ENCODE results near the gene IFITM1.
"Not testable (repeated sequence)": the region's sequence is repeated elsewhere in the genome, so short reads cannot be mapped to it uniquely, and the experiment has no call there.

The IFITM1 gene

DNA sequence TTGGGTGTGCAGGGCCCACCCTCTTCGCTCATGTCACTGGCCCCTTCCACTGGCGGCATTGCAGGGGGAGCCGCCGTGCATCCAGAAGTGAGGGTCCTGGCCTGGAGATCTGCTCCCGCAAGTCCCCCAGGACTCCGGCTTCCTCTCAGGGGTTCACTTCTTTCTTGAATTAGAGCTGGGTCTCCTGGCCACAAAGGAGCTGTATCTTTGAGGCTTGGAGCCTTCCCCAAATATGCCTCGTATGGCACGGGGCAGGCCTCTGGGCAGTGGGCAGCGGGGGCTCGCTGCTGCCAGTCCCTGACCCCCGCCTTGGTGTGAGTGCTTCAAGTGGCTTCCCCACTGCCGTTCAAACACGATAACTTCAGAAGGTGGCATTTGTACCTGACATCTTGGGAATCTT is 14.2 kb downstream of the IFITM1 start:
- DNase-seq, result no peak

DNA sequence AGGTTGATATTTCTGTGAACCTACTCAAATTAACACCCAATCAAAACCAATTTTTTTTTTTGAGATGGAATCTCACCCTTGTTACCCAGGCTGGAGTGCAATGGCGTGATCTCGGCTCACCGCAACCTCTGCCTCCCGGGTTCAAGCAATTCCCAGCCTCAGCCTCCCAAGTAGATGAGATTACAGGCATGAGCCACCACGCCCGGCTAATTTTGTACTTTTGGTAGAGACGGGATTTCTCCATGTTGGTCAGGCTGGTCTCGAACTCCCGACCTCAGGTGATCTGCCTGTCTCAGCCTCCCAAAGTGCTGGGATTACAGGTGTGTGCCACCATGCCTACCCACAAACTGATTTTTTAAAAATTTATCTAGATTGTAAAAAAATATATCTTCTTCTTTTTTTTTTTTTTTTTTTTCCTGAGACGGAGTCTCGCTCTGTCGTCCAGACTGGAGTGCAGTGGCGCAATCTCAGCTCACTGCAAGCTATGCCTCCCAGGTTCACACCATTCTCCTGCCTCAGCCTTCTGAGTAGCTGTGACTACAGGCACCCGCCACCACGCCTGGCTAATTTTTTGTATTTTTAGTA is 14.8 kb downstream of the IFITM1 start:
- DNase-seq, result not testable (repeated sequence)

DNA sequence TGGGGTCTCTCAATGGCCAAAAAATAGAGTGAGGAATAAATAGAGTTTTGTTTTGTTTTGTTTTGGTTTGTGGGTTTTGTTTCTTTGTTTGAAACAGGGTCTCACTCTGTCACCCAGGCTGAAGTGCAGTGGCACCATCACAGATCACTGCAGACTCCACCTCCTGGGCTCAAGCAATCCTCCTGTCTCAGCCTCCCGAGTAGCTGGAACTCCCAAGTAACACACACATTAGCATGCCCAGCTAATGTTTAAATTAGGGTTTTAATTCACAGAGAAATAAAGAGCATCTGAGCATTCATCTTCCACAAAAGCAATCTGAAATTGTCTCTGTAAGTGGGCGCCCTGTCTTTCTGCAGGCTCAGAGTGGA is 16.0 kb downstream of the IFITM1 start:
- no peak for DNase-seq

DNA sequence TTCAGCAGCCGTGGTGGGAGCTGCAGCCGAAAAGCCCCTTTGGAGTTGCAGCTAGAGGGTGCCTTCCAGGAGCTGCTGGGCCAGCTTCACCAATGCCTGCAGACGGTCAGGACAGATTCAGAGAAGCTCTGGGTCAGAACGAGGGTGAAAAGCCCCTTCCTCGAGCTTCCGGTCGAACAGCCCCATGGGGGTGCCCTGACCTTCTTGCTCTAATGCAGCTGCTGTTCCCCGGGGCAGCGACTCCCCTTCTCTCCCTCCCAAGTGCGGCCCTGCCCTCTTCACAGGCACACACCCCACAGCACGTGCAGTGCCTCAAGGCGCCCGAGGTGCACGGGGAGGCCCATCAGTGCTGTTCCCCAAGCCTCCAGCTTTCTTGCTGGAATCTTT is 16.5 kb downstream of the IFITM1 start:
- DNase-seq, result no peak

DNA sequence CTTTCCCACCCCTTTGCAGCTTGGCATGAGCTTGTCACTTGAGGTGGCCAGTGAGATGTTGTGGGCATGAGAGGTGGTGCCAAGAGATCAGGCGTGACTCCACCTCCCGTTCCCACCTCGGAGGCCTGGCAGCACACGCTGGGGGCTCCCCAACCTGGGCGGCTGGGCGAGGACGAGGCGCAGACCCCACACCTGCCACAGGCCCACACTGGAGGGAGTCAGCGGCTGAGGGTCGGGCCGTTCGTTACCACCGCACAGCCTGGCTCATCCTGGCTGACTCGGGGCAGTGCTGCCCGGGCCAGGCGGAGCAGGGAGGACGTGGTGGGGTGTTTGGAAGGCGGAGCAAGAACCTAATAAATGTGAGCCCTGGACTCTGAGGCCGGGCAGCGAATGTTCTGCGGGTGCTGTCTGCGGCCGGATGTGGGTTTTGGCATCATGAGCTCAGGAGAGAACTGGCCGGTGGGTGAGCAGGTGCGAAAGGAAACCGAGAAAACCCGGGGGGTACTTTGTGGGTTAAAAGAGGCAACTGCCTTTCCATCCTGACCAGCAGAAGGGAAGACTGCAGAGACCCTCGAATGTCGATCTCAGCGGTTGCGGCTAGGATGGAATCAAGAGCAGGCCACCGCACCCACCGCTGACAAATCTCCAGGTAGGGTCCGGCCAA is 17.0 kb downstream of the IFITM1 start:
- DNase-seq, result no peak

DNA sequence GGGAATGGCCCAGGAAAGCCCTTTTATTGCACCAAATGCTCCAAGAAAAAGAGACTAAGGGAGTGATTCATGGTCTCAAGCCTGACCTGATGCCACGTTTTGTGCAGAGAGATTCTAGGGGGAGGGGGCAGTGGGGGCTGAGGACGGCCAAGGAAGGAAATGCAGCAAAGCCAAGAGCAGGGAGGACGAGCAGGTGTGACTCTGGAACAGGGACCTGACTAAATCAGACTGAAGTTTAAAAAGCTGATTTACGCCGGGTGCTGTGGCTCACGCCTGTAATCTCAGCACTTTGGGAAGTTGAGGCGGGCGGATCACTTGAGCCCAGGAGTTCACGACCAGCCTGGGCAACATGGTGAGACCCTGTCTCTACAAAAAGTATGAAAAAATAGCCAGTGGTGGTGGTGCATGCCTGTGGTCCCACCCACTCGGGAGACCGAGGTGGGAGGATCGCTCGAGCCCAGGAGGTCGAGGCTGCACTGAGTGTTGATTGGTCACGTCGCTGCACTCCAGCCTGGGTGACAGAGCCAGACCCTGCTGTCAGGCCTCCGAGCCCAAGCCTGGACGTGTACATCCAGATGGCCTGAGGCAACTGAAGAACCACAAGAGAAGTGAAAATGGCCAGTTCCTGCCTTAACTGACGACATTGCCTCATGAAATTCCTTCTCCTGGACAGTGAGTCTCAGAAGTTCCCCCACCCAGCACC is 17.7 kb downstream of the IFITM1 start:
- DNase-seq, result no peak

DNA sequence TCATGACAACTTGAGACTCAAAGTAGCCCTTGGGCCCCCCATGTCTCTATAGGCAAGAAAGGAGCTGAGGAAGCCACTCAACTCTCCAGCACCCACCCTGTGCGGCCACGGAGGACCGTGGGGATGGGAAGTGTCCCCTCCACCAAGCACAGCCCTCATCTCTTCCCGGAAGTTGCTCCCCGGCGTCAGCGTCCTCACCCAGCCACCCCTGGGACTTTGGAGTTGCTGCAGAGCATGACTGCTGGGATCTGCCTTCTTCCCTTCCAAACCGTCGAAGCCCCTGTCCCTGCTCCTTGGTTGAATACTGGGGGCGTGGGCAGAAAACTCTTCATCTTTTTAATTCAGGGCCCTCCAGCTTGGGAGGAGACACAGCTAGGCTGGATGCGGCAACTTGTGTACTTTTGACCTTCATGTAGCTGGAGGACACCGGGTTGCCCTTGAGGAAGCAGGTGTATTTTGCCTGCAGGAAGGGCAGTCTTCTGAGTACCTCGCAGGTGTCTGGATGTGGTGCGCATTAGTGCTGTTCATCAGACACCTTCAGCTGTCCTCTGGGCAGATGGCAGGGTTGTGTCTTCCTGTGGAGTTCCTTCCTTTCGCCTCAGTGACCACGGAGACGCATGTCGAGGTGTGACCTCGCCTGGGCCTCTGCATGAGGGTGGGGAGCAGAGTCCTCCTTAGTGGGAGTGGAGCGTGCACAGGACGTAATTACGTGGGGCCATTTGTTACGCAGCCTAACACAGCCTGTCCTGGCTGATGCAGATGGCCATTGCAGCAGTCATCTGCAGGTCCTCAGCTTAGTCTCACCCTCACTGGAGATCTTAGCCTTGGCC is 19.0 kb downstream of the IFITM1 start:
- DNase-seq, result no peak

DNA sequence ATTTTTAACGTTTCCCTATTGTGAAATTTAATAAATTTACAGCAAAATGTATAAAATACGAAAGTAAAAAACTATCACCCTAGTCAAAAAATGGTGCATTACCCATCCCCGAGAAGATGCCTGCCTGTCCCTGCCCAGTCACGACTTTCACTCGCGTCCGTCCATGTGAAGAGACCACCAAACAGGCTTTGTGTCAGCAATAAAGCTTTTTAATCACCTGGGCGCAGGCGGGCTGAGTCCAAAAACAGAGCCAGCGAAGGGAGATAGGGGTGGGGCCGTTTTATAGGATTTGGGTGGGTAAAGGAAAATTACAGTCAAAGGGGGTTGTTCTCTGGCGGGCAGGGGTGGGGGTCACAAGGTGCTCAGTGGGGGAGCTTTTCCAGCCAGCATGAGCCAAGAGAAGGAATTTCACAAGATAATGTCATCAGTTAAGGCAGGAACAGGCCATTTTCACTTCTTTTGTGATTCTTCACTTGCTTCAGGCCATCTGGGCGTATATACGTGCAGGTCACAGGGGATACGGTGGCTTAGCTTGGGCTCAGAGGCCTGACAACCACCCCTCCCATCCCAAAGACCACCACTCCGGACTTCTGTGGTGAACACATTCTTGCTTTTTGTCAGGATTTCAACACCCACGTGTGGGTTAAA is 19.9 kb downstream of the IFITM1 start:
- not testable (repeated sequence) for DNase-seq

DNA sequence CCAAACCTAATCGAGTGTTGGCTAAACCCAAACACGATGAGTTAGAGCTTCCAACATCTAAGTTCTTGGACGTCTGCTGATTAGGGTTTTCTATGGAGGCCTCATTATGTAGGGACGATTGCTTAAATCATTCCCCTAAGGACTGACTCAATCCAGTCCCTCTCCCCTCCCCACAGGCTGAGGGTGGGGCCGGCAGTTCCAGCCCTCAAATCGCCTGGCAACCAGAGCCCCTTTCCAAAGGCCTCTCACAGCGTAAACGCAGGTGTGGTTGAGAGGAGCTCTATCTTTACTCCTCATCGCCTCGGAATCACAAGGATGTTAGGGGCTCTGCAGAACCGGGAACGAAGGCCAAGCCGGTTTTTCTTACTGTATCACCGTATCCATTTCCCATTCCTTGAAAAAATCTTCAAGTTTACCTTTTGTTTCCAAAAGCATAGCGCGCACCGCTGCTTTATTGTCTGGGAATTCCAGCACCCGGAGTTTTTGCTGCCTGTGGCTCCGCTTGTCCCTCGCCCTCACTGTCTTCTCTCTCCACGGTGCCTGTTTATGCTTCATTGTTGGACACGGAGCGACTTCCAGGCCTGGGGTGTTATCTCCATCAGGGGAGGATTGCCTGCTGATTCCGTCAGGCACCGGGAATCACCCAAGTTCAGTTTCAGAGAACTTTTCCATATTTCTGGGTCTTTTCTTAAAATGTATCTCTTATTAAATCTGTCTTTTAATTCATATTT is 20.6 kb downstream of the IFITM1 start:
- DNase-seq, result no peak

DNA sequence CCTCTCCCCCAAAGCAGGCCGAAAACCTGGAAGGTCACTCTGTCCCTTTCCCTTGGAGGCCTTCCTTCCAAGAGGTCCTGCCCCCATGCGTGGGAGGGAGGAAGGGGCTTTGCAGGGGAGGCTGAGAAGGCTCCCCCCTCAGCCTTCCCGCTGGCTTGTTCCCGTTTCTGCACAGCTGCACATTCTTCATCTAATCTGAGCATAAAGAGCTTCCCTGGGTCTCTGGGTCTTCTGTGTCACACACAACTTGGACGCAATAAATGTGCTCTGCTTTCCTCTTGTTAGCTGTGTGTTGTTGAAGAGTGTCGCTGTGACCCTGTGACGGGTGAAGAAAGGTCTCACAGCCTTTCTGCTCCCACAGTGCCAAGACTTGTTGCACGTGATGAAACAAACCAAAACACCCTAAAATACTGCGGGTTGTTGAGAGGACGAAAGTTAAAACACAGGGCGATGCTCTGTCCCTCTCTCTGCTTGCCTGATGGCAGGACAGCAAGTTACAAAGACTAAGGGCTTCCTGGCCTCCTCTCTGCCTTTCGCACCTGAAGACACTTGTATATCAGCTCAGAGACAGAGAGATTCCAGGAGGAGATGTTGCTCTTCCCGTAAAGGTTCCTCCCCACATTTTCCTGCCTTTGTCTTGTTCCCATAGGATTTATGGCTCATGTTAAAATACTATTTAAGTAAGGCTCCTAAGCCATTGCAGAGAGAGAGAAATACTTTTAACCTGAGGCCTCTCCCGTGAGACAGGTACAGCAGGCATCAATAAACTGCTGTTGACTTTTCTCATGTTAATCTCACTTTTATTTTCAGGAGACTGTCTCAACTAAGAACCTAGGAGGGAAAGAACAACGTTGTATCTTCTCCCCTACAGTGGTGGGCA is 22.2 kb downstream of the IFITM1 start:
- no peak for DNase-seq

DNA sequence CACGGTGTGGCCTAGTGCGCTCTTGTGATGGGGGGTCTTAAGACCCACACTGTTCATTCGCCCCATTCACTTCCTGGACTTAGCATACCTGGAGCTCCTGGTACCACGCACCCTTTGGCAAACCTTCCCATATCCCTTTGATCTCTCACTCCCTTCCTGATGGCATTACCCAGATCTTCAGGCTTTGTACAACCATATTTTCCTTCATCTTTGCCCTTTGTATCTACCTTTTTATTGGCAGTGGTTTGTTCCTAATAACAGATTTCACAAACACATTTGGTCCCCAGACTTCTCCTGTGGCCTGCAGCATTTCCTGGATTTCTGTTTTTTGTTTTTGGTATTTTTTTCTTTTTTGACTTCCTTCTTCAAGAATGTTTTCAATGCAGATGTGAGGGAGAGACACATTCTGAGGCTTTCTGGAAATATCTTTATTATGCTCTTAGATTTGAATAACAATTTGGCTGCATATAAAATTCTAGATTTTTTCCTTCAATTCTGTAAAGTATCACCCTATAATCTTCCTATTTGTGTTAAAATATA is 22.9 kb downstream of the IFITM1 start:
- no peak for DNase-seq

DNA sequence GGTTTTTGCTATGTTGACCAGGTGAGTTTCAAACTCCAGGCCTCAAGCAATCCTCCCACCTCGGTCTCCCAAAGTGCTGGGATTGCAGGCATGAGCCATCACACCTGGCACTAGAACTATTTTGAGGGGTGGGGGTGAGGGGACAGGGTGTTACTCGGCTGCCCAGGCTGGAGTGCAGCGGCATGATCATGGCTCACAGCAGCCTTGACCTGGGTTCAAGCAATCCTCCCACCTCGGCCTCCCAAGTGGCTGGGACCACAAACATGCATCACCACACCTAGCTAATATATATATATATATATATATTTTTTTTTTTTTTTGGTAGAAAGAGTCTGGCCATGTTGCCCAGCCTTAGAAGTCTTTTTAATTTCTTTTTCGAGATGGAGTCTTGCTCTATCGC is 23.9 kb downstream of the IFITM1 start:
- no peak for DNase-seq

DNA sequence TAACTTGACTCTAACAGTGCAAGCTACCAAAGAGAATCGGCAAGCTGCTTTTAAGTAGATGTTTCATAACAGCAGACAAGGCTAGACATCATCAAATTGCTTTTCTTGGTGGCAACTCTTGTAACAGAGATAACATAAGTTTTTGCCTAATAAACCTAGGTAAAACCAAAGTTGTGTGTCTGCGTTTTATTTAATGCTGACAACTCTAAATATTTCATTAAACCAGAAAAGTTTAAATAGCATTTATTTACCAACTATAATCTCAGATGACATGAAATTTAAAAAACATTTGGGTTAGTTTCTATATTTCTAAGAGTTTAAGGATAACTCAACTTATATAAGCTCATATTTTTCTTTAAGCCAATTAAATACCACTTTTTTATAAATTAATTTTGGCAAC is 26.1 kb downstream of the IFITM1 start:
- DNase-seq, result no peak

DNA sequence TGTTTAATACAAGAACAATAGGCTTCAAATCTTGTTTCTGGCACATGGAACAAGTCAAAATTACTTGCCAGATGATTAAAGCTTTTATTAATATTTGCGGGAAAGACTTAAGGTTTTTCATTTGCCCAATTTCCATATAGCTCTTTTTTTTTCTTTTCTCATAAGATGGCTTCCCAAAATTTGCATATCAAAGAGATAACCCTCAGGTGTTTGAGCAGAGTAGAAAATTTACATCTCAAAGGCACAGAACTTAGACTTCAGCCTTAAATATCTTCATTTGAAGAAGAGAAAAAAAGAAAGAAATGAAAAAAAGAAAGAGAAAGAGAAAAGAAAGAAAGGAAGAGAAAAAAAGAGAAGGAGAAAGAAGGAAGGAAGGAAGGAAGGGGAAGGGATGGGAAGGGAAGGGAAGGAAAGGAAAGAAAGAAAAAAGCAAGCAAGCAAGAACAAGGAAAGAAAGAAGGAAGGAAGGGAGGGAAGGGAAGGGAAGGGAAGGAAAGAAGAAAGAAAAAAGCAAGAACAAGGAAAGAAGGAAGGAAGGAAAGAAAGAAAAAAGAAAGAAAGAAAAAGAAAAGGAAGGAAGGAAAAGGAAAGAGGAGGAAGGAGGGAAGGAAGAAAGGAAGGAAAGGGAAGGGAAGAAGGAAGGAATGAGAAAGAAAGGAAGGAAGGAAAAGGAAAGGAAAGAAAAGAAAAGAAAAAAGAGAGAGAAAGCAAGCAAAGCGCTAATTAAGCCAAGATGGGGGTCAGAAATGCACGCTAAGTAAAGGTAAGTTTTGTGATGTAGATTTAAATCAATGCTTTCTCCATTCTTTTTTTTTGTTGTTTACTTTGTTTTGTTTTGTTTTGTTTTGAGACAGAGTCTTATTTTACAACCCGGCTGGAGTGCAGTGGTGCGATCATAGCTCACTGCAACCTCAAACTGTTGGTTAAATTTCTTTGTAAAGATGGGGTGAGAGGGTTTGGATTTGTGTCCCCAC is 27.0 kb downstream of the IFITM1 start:
- DNase-seq, result no peak

DNA sequence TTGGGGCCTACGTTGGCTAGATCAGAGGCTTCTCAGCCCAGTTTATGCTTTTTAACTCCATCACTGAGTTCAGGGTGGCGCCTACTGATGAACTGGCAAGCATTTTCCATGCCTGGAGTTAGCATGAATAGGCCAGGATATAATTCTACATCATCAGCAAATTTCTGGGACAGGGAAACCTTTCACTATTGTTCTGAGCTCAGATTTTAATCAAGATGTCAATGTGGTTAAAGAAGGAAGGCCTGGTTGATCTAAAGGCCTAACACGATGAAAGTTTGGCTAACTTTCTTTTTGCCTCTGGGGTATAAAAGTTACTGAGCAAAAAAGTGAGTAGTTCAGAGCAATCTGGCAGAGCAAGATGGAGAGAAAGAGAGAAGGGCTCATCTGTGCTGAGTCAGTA is 28.5 kb downstream of the IFITM1 start:
- no peak for DNase-seq

DNA sequence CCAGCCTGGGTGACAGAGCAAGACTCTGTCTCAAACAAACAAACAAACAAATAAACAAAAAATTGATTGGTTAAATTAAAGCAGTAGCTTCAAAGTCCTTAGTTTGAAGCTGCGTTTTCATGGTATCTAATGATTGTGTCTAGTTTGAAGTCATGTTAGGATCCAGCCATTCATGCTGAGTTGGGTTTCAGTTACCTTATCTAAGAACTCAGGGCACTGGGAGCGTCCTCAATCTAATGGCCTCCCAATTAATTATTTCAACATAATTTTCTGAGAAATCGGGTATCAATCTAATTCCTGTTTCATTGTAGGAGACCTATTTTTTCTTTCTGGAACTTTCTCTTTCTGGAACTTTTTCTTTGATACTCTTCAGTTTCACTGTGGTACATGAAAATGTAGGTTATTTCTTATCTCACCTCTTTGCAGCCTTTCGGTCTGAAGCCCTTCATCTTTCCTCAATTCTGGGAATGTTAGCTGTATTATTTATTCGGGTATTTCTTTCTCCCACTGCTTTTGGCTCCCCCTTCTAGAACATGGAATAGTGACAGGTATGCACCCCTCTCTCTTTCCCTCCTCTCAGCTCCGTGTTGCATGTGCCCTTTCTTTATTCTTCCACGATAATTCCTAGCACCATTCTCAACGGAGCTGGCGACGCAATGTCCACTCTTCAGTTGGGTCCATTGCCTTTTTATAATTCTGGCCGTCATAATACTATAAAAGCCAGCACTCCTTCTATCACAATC is 31.2 kb downstream of the IFITM1 start:
- no peak for DNase-seq

DNA sequence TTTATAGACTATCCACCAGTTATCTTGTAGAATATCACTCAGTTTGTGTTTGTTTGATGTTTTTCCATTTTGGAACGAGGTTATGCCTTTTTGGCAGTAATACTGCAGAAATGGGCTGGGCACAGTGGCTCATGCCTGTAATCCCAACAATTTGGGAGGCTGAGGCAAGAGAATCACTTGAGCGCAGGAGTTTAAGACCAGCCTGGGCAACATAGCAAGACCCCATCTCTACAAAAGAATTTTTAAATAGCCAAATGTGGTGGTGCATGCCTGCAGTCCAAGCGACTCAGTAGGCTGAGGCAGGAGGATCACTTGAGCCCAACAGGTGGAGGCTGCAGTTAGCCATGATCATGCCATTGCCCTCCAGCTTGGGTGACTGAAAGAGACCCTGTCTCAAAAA is 32.7 kb downstream of the IFITM1 start:
- DNase-seq, result no peak

DNA sequence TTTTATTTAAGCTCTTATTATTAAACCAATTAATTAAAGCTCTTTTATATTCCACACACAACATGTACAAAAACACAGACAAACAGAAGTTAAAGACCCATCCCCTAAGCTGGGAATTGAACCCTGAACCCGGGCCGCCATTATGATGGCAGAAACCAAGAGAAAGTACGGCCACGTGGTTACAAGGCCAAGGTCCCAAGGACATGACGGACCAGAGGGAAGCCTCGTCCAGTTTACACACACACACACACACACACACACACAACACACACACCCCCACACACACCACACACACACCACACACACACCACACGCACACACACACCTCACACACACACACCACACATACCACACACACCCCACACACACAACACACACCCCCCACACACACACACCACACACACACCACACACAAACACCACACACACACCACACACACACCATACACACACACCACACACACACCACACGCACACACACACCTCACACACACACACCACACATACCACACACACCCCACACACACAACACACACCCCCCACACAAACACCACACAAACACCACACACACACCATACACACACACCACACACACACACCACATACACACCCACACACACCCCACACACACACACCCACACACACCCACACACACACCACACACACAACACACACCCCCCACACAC is 35.6 kb downstream of the IFITM1 start:
- DNase-seq, result not testable (repeated sequence)
